ENCODE results near the gene TMEM37.

Gene TMEM37

DNA sequence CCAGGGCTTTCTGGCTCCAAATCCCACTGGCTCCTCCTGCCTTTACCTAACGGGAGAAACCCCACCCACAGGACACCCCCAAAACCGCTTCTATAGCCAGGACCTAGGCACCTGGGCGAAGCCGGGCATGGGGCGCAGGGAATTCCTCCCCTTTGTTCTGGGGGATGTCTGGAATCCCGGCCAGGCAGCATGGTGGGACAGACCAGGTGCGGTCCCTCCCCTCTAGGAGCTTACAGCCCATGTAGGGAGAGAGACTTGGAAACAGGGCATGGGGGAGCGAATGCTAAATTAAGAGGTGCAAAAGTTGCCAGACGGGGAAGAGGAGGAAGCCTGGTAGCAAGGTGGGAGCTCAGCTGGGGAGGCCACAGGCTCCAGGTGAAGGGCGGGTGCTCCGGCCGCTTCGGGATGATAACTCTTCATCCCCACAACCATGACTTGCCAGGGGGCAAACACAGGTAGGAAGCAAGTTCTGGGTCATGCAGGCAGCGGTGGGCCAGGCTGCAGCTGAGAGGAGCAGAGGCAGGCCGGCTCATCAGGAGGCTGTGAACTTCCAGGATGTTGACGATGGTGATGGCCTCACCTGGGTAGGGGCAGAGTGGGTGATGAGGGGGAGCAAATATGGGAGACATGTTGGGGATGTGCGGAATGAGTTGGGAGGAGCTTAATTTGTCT lies 1.3 kb downstream of the TMEM37 start:
- no peak overlapping the region for H3K4me3 ChIP-seq (ENCODE audit: low read depth, low read length)
- peaks cover 14% of the 10 kb centered on the region for H3K27me3 ChIP-seq (replicated peaks)
- DNase-seq: no peak
- TF ChIP-seq, protein P1, sequence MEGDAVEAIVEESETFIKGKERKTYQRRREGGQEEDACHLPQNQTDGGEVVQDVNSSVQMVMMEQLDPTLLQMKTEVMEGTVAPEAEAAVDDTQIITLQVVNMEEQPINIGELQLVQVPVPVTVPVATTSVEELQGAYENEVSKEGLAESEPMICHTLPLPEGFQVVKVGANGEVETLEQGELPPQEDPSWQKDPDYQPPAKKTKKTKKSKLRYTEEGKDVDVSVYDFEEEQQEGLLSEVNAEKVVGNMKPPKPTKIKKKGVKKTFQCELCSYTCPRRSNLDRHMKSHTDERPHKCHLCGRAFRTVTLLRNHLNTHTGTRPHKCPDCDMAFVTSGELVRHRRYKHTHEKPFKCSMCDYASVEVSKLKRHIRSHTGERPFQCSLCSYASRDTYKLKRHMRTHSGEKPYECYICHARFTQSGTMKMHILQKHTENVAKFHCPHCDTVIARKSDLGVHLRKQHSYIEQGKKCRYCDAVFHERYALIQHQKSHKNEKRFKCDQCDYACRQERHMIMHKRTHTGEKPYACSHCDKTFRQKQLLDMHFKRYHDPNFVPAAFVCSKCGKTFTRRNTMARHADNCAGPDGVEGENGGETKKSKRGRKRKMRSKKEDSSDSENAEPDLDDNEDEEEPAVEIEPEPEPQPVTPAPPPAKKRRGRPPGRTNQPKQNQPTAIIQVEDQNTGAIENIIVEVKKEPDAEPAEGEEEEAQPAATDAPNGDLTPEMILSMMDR (IDR thresholded peaks at IDR 0.05; ENCODE audit: low read depth, low read length, missing control alignments): no peak
- no peaks in the 10 kb centered on the region for H3K36me3 ChIP-seq (replicated peaks)
- H3K27ac ChIP-seq: no peak overlapping the region
- in situ Hi-C loops (cut with HindIII; ENCODE audit: low pct_ligation_motif_present, low sequenced_read_pairs): no loop called here

DNA sequence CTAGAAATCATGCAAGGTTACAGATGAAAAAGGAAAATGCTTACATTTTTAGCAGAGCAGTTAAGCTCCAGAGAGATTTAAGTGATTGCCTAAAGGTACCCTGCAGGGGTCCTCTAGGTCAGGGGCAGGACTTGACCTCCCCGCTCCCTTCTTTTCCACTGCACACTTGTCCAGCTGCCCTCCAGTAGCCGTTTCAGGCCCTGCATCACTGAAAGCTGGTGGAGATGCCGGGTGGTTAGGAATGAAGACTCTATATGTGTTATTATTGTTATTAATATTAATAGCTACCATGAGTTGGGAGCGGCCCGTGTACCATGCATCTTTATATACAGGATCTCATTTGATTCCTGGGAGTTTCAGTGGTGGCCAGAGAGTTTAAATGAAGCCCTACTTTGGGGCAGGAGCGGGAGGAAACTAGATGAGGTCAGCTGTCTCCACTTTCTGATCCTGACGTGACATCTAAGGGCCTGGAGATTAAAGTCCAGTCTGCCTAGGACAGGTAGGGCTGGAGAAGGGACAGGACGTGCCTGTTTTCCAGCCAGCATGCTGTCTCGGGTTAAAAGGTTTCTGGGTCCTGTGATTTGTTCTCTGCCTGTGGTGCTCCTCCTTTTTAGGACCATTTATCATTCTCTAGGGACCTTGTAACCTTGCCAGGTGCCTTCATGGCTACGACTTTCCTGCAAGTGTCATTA lies 2.1 kb downstream of the TMEM37 start:
- no peak overlapping the region for H3K27ac ChIP-seq
- in situ Hi-C loops (cut with HindIII; ENCODE audit: low pct_ligation_motif_present, low sequenced_read_pairs): no loop called here
- H3K27me3 ChIP-seq (replicated peaks): peaks cover 9% of the 10 kb centered on the region
- no peak for DNase-seq
- no peaks in the 10 kb centered on the region for H3K36me3 ChIP-seq (replicated peaks)
- H3K4me3 ChIP-seq (ENCODE audit: low read depth, low read length): no peak overlapping the region
- TF ChIP-seq, protein P1 (IDR thresholded peaks at IDR 0.05; ENCODE audit: low read depth, low read length, missing control alignments): no peak

DNA sequence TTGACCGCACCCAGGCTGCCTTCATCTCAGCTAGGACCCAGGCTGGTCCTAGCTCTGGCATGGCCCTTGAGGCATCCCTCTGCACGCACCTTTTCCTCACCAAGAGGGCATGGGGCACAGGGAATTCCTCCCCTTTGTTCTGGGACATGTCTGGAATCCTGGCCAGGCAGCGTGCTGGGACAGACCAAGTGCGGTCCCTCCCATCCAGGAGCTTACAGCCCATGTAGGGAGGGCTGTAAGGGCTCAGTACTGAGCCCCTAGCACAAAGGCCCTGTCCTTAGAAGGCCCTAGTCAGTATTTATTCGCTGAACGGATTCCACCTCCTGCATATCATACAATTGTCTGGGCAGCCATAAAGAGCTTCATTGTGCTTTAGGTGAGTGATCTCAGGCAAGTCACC lies 3.0 kb downstream of the TMEM37 start:
- in situ Hi-C loops (cut with HindIII; ENCODE audit: low pct_ligation_motif_present, low sequenced_read_pairs): no loop called here
- Histone ChIP-seq H3K27ac (no peak overlapping the region), H3K4me3 (ENCODE audit: low read depth, low read length) (no peak overlapping the region), H3K36me3 (replicated peaks) (no peaks in the 10 kb centered on the region), H3K27me3 (replicated peaks) (peaks cover 7% of the 10 kb centered on the region)
- DNase-seq: no peak
- TF ChIP-seq, protein P1 (IDR thresholded peaks at IDR 0.05; ENCODE audit: low read depth, low read length, missing control alignments): no peak

DNA sequence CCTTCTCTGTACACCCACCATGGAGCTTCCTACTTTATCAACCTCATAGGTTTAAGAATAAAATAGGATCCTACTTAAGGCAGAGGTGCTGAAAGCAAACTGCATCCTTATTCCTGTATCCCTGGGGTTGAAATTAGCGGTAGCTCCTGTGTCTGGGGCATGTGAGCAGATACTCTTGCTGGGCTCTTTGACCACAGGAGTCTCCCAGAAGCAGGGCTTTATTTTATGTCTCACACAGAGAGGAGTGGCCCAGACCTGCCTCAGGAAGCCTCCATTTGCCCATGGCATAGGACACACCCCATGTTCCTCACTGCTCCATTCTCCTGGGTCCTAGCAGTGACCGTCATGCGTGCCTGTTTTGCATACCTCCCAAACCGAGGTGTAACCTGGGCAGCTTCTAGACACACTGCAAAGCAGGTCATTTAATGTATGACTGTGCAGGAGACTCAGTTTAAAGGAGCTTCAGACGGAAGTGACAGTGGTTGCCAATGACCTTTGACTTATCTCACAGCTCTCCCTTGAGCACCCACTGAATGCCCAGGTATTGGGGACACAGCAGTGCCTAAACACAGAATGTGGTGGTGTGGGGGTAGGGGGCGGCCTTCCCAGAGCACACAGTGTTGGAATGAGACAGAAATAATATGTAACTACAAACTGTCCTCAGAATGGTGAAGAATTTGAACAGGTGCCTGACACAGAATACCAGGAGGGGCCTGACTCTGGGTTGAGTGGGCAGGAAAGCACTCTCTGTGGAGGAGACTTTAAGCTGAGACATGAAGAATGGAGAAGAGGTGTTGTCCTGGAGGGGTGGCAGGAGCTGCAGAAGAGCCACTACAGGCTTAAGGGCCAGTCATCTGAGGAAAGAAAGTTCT lies 3.7 kb downstream of the TMEM37 start:
- in situ Hi-C loops (cut with HindIII; ENCODE audit: low pct_ligation_motif_present, low sequenced_read_pairs): no loop called here
- DNase-seq: no peak
- no peaks in the 10 kb centered on the region for H3K36me3 ChIP-seq (replicated peaks)
- no peak overlapping the region for H3K27ac ChIP-seq
- TF ChIP-seq, protein P1 (IDR thresholded peaks at IDR 0.05; ENCODE audit: low read depth, low read length, missing control alignments): no peak
- H3K4me3 ChIP-seq (ENCODE audit: low read depth, low read length): no peak overlapping the region
- peaks cover 7% of the 10 kb centered on the region for H3K27me3 ChIP-seq (replicated peaks)

DNA sequence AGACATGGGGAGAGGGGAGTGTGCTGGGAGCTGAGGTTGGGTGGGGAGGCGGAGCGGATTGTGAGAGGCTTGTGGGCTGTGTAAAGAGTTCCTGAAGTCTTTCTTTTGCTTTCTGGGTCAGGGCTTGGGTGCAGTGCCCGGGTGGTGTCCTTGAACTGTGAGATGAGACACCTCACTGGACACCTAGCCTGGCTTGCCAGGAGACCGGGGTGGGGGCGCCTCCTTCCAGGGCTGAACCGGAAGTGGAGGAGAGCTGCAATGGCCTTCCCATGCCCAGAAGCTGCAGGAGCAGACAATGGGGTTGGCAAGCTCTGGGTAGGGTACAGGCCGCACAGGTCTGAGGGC lies 4.3 kb downstream of the TMEM37 start:
- in situ Hi-C loops (cut with HindIII; ENCODE audit: low pct_ligation_motif_present, low sequenced_read_pairs): no loop called here
- Histone ChIP-seq H3K27ac (no peak overlapping the region), H3K27me3 (replicated peaks) (peaks cover 7% of the 10 kb centered on the region), H3K36me3 (replicated peaks) (no peaks in the 10 kb centered on the region), H3K4me3 (ENCODE audit: low read depth, low read length) (no peak overlapping the region)
- TF ChIP-seq, protein P1 (IDR thresholded peaks at IDR 0.05; ENCODE audit: low read depth, low read length, missing control alignments): no peak
- DNase-seq: no peak

Measured in brain microvascular endothelial cell (primary cell).